AG04450 (cell line): ENCODE data around the gene GNAZ. TPM values are rescaled to one million over a fixed set of nuclear protein-coding genes. Genes with fewer than 3 reads are reported as not detected.

Source experiments
- CTCF ChIA-PET: fragments of 300-600, 350-600 bp; formaldehyde crosslinking; extraction: SDS; loops from one replicate; lab custom pipeline; 2022; ENCODE audit warnings: antibody characterized with exemption, inconsistent platforms; lab: Charles Lee
- POLR2A ChIA-PET: fragments of 350-600 bp; formaldehyde crosslinking; extraction: SDS; loops from one replicate; lab custom pipeline; 2021; ENCODE audit warnings: antibody characterized with exemption, inconsistent platforms; lab: Yijun Ruan, JAX
- DNase-seq: peaks from one replicate; pipeline ENCODE4 v3.0.0-alpha.2; 2011; ENCODE audit warnings: low read depth, low spot score
- H3K27ac ChIP-seq: one replicate; pipeline ENCODE4 v1.5.1; 2012; ENCODE audit warnings: low read depth, low read length, control low read depth
- H3K27me3 ChIP-seq: one replicate; pipeline ENCODE4 v1.6.0; 2012; ENCODE audit warnings: low read length; ENCODE audit not compliant: control insufficient read depth, insufficient read depth
- H3K4me3 ChIP-seq: 2 replicates; pipeline ENCODE4 v1.5.1; 2011; ENCODE audit warnings: mild to moderate bottlenecking, low read depth, low read length, control low read depth
- H3K9me3 ChIP-seq: 2 replicates; pipeline ENCODE4 v1.5.1; 2012; ENCODE audit warnings: low read length; ENCODE audit not compliant: control insufficient read depth, insufficient read depth
- CTCF ChIP-seq: IDR thresholded peaks from 2 replicates; pipeline ENCODE4 v1.5.1; 2011; ENCODE audit warnings: low read depth, low read length, control low read depth, inconsistent platforms
- polyA plus RNA-seq: library from polyadenylated mRNA; depleted of rRNA; stranded (reverse); fragments of >200 nt; gene quantifications from 2 replicates; pipeline ENCODE4 v1.2.3, GENCODE V29; 2011

GNAZ gene
- polyA plus RNA-seq, 1 experiment = 0.25 TPM

- ChIA-PET POLR2A (no interaction called here), CTCF (no interaction called here)
- H3K9me3 ChIP-seq = no peaks in the 10 kb centered on the region
- H3K4me3 ChIP-seq = no peak overlapping the region
- TF ChIP-seq CTCF = no peak
- H3K27ac ChIP-seq = no peak overlapping the region
- DNase-seq = no peak
- peaks cover 2% of the 10 kb centered on the region for H3K27me3 ChIP-seq
Observed at GRCh38 chr22:23075050-23075449, 4.7 kb downstream of the GNAZ start.

GRCh38 chr22:23075525-23076216 lies 5.4 kb downstream of the GNAZ start:
- H3K27ac ChIP-seq = no peak overlapping the region
- H3K27me3 ChIP-seq = peaks cover 2% of the 10 kb centered on the region
- TF ChIP-seq CTCF = no peak
- no peak overlapping the region for H3K4me3 ChIP-seq
- no peaks in the 10 kb centered on the region for H3K9me3 ChIP-seq
- DNase-seq = no peak
- ChIA-PET POLR2A (no interaction called here), CTCF (no interaction called here)

GRCh38 chr22:23076896-23077572 lies 6.7 kb downstream of the GNAZ start:
- CTCF ChIA-PET = interaction anchor here (0.5 kb wide), 2 partner anchors 78 to 96 kb away, joined by 3 read pairs; no protein-coding TSS in a partner anchor
- DNase-seq = no peak
- H3K27me3 ChIP-seq = peaks cover 2% of the 10 kb centered on the region
- POLR2A ChIA-PET = no interaction called here
- no peak overlapping the region for H3K4me3 ChIP-seq
- no peak for TF ChIP-seq CTCF
- no peak overlapping the region for H3K27ac ChIP-seq
- no peaks in the 10 kb centered on the region for H3K9me3 ChIP-seq

- CTCF ChIA-PET = no interaction called here
- TF ChIP-seq CTCF = no peak
- Histone ChIP-seq H3K27ac (no peak overlapping the region), H3K9me3 (no peaks in the 10 kb centered on the region), H3K4me3 (no peak overlapping the region), H3K27me3 (peaks cover 2% of the 10 kb centered on the region)
- no peak for DNase-seq
- POLR2A ChIA-PET = no interaction called here
Observed at GRCh38 chr22:23077627-23078461, 7.5 kb downstream of the GNAZ start.

- DNase-seq = no peak
- Histone ChIP-seq H3K27ac (no peak overlapping the region), H3K27me3 (no peaks in the 10 kb centered on the region), H3K9me3 (no peaks in the 10 kb centered on the region), H3K4me3 (no peak overlapping the region)
- TF ChIP-seq CTCF = no peak
- ChIA-PET CTCF (no interaction called here), POLR2A (no interaction called here)
Observed at GRCh38 chr22:23078462-23078787, 8.1 kb downstream of the GNAZ start.
